Stimulated activated memory B cell treated with anti-CD40 and anti-IgM and Interleukin-4, amounts not matched to agents 10 μg/mL and 1 μg/mL and 100 μg/mL, for 72 hours (primary cell): ENCODE measurements around the gene TMCO4.

Experiments
- ATAC-seq: fragments of 150-1000 bp; cut with Tn5 transposase; 2 replicates; pipeline ENCODE4 v1.10.0; 2021
- H3K27ac Mint-ChIP-seq: one replicate; pipeline ENCODE4 v1.8.0; 2022; ENCODE audit warnings: mild to moderate bottlenecking, mixed read lengths
- H3K27me3 Mint-ChIP-seq: one replicate; pipeline ENCODE4 v1.8.0; 2022; ENCODE audit warnings: mixed read lengths
- H3K36me3 Mint-ChIP-seq: one replicate; pipeline ENCODE4 v1.8.0; 2022; ENCODE audit warnings: mixed read lengths
- H3K4me1 Mint-ChIP-seq: one replicate; pipeline ENCODE4 v1.8.0; 2022; ENCODE audit warnings: mixed read lengths
- H3K4me3 Mint-ChIP-seq: one replicate; pipeline ENCODE4 v1.8.0; 2022; ENCODE audit warnings: mild to moderate bottlenecking, moderate library complexity, mixed read lengths
- H3K9me3 Mint-ChIP-seq: one replicate; pipeline ENCODE4 v1.8.0; 2022; ENCODE audit warnings: mixed read lengths

The TMCO4 gene

DNA sequence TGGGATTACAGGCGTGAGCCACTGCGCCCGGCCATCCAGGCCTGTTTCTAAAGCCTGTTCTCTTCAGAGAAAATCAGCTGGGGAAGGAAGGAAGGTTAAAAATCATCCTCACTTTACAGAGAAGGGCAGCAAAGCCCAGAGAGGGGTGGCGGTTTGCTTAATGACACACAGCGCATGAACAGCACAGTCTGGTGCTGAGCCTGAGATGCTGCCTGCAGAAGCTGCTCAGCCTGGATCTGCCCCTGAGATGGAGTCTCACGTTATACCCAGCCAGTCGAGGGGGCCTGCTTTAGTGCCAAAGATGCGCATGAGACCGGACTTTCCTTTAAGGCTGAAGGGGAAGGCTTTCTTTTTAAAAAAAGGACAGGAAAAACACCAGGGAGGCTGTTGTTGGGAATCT lies 113.7 kb downstream of the TMCO4 start:
- H3K27me3 Mint-ChIP-seq = no peaks in the 10 kb centered on the region
- H3K36me3 Mint-ChIP-seq = peaks cover 50% of the 10 kb centered on the region
- H3K4me1 Mint-ChIP-seq = no peaks in the 10 kb centered on the region
- no peak overlapping the region for H3K27ac Mint-ChIP-seq
- no peak overlapping the region for H3K4me3 Mint-ChIP-seq
- no peak for ATAC-seq
- peaks cover 7% of the 10 kb centered on the region for H3K9me3 Mint-ChIP-seq

DNA sequence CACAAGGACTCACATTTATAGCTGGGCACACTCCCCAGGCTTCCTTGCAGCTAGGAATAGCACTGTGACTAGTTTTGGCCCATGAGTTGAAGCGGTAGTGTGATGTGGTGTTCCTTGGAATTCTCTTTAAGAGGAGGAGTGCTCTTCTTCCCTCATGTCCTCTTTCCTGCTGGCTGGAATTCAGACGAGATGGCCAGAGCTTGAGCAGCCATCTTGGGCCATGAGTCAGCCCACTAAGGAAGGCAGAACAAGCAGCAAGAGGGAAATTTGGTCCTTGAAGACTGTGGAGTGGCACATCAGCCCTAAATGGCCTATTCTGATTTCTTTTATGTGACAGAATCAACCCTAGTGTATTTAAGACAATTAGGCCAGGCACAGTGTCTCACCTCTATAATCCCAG lies 115.0 kb downstream of the TMCO4 start:
- Mint-ChIP-seq H3K4me1 (no peaks in the 10 kb centered on the region), H3K27ac (no peak overlapping the region), H3K4me3 (no peak overlapping the region)

DNA sequence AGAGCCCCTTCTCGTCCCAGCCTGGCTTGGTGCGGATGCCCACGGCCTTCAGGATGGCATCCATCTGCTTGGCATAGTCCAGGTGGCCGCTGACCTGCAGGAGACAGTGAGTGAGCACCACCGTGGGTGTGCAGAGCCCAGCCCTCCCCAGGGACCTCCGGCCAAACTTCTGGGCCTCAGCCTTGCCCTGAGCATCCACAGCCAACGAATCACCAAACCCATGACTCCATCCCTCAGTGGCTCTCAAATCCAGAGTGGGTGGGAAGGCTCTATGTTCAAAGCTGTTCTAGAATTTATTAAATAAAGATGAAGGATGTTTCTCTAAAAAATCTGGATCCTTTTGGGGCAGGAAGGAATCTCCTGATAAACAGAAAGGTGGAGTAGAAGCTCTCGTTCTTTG lies 116.4 kb downstream of the TMCO4 start:
- peaks cover 24% of the 10 kb centered on the region for H3K36me3 Mint-ChIP-seq
- ATAC-seq = no peak
- no peaks in the 10 kb centered on the region for H3K27me3 Mint-ChIP-seq
- H3K27ac Mint-ChIP-seq = no peak overlapping the region
- peaks cover 3% of the 10 kb centered on the region for H3K9me3 Mint-ChIP-seq
- no peak overlapping the region for H3K4me3 Mint-ChIP-seq
- H3K4me1 Mint-ChIP-seq = no peaks in the 10 kb centered on the region

More for the DNA sequence above, 115.0 kb downstream of the TMCO4 start:
- no peak for ATAC-seq
- Mint-ChIP-seq H3K36me3 (peaks cover 37% of the 10 kb centered on the region), H3K27me3 (no peaks in the 10 kb centered on the region), H3K9me3 (peaks cover 3% of the 10 kb centered on the region)

DNA sequence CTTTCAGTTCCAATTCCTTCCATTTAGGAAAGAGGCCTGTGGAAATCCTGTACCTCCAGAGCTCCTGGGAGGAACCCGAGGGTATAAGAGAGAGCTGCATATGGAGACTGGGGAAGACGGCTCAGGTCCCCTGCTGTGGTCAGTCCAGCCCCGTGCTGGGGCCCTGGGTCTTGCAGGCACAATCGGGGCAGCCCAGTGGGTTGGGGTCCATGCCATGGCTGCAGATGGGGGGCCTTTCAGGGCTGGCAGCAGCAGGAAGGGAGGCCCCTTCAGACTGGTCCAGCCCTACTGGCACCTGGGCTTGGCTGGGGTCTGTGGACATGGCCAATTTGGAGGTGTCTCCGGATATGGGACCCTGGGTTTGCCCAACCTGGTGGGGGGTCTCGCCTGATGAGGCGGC lies 116.8 kb downstream of the TMCO4 start:
- H3K4me1 Mint-ChIP-seq = no peaks in the 10 kb centered on the region
- ATAC-seq = peak; percentile 22
- H3K27me3 Mint-ChIP-seq = no peaks in the 10 kb centered on the region
- peaks cover 19% of the 10 kb centered on the region for H3K36me3 Mint-ChIP-seq
- no peak overlapping the region for H3K4me3 Mint-ChIP-seq
- no peak overlapping the region for H3K27ac Mint-ChIP-seq
- H3K9me3 Mint-ChIP-seq = peaks cover 3% of the 10 kb centered on the region

DNA sequence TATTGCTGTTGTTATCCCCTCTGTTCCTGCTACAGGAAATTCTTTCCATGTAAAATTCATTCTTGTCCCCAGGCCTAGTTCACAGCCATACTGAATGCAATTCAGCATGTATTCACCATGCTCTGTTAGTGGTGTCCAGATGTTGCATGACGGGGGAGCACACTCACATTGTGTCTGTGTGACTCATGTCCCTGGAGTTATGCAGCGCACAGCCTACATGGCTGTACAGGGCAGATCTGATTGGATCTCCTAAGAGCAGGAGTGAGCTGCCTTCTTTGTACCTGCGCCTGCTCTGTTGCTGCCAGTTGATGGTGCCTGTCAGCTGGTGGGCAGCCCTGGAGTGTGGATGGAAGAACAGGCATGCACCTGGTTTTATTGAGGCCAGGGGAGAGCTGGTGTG lies 117.5 kb downstream of the TMCO4 start:
- Mint-ChIP-seq H3K27me3 (no peaks in the 10 kb centered on the region), H3K27ac (no peak overlapping the region), H3K4me3 (no peak overlapping the region), H3K9me3 (no peaks in the 10 kb centered on the region), H3K4me1 (no peaks in the 10 kb centered on the region), H3K36me3 (peaks cover 13% of the 10 kb centered on the region)
- ATAC-seq = no peak

DNA sequence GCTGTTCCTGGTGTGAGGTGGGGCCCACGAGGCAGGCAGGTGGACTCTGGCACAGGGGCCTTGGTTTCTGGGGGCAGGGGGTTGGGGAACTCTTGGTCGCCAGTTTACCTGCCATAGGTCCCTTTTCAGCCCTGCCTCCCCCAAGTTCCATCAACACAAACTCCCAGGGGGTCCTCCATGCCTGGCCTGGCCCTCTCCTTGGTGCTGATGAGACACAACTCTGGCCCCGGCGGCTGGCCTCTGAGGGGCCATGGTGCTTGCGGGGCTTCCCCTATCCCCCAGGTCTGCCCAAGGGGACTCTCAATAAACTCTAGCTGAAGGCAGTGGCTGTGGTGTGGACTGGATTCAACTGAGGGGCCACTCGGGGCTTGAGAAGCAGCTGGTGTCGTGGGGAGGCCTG lies 119.1 kb downstream of the TMCO4 start:
- no peak for ATAC-seq
- no peaks in the 10 kb centered on the region for H3K4me1 Mint-ChIP-seq
- H3K36me3 Mint-ChIP-seq = no peaks in the 10 kb centered on the region
- no peak overlapping the region for H3K27ac Mint-ChIP-seq
- H3K4me3 Mint-ChIP-seq = no peak overlapping the region
- peaks cover 3% of the 10 kb centered on the region for H3K27me3 Mint-ChIP-seq
- no peaks in the 10 kb centered on the region for H3K9me3 Mint-ChIP-seq

DNA sequence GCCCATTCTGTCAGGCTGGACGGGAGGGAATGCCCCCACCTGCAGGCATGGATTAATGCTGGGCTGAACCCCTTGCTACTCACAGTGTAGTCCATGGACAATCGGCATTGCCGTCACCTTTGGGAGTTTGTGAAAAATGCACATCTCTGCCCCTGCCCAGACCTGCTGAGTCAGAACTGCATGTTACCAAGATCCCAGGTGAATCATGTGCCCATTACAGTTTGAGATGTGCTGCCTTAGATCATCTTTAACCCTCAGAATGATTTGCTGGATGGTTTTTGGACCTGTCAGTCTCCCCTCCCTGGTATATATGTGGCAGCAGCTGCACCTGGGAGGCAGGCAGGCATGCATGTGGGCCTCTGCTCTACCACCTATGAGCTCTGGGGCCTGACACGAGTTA lies 120.0 kb downstream of the TMCO4 start:
- H3K27me3 Mint-ChIP-seq = peaks cover 12% of the 10 kb centered on the region
- no peak overlapping the region for H3K27ac Mint-ChIP-seq
- no peak overlapping the region for H3K4me3 Mint-ChIP-seq
- no peaks in the 10 kb centered on the region for H3K4me1 Mint-ChIP-seq
- H3K36me3 Mint-ChIP-seq = no peaks in the 10 kb centered on the region
- no peak for ATAC-seq
- no peaks in the 10 kb centered on the region for H3K9me3 Mint-ChIP-seq

DNA sequence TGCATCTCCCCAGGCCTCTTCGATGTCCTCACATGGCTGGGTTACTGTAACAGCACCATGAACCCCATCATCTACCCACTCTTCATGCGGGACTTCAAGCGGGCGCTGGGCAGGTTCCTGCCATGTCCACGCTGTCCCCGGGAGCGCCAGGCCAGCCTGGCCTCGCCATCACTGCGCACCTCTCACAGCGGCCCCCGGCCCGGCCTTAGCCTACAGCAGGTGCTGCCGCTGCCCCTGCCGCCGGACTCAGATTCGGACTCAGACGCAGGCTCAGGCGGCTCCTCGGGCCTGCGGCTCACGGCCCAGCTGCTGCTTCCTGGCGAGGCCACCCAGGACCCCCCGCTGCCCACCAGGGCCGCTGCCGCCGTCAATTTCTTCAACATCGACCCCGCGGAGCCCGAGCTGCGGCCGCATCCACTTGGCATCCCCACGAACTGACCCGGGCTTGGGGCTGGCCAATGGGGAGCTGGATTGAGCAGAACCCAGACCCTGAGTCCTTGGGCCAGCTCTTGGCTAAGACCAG lies 120.7 kb downstream of the TMCO4 start:
- Mint-ChIP-seq H3K4me1 (no peaks in the 10 kb centered on the region), H3K27ac (no peak overlapping the region), H3K9me3 (no peaks in the 10 kb centered on the region), H3K36me3 (no peaks in the 10 kb centered on the region), H3K4me3 (no peak overlapping the region), H3K27me3 (peaks cover 17% of the 10 kb centered on the region)
- ATAC-seq = no peak

DNA sequence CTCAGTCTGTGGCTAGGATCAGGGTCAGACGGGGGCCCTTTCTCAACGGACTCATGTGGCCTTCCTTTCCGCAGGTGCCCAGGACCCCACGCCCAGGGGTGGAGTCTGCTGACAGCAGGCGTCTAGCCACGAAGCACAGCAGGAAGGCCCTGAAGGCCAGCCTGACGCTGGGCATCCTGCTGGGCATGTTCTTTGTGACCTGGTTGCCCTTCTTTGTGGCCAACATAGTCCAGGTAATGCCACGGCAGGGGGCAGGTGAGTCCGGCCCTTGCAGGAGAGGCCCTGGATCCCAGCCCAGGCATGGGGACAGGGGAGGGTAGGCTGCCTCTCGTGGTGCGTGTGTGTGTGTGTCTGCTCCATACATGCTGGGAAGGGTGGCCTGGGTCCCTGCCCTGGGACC lies 121.2 kb downstream of the TMCO4 start:
- Mint-ChIP-seq H3K27me3 (peaks cover 17% of the 10 kb centered on the region), H3K9me3 (no peaks in the 10 kb centered on the region), H3K27ac (no peak overlapping the region), H3K36me3 (no peaks in the 10 kb centered on the region), H3K4me3 (no peak overlapping the region), H3K4me1 (no peaks in the 10 kb centered on the region)
- no peak for ATAC-seq

DNA sequence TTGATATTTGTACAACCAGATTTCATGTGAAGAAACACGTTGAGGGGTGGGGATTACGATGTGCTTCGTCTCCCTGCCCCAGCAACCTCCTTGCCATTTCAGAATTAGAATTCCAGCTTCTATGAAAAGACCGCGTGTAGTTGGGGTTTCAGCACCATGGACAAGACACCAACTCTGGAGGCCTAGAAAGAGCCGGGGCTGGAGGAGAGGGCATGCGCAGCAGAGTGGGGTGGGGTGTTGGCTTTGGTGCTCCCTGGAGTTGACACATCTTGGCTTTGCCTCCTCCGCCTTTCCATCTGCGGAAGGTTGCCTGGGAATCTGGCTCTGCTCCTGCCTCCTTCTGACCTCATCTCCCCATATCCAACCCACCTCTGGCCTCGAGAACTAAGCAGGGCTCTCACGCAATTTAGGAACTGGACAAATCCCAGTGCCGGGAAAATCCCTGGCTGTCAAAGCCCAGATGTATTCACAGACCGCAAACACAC lies 123.2 kb downstream of the TMCO4 start:
- Mint-ChIP-seq H3K4me1 (no peaks in the 10 kb centered on the region), H3K9me3 (no peaks in the 10 kb centered on the region), H3K4me3 (no peak overlapping the region), H3K27me3 (peaks cover 28% of the 10 kb centered on the region), H3K36me3 (no peaks in the 10 kb centered on the region), H3K27ac (no peak overlapping the region)
- no peak for ATAC-seq

DNA sequence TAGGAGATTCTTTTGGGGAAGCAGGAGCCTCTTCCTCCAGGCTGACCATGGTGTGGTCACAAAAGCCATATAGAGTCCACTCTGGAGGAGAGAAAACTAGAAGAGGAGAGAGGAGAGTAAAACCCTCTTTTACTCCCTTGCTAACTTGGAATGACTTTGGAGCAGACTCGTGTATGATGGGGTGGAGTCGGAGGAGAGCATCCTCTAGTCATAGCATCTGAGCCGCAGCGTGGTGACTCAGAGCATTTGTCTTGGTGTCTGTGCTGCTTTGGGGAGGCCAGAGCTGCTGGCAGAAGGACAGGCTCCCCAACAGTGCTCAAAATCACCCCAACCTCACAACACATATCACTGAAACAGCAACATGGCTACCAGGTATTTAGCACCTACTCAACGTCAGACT lies 123.9 kb downstream of the TMCO4 start:
- peaks cover 34% of the 10 kb centered on the region for H3K27me3 Mint-ChIP-seq
- no peaks in the 10 kb centered on the region for H3K9me3 Mint-ChIP-seq
- no peaks in the 10 kb centered on the region for H3K4me1 Mint-ChIP-seq
- H3K36me3 Mint-ChIP-seq = no peaks in the 10 kb centered on the region
- ATAC-seq = no peak
- H3K27ac Mint-ChIP-seq = no peak overlapping the region
- H3K4me3 Mint-ChIP-seq = no peak overlapping the region

DNA sequence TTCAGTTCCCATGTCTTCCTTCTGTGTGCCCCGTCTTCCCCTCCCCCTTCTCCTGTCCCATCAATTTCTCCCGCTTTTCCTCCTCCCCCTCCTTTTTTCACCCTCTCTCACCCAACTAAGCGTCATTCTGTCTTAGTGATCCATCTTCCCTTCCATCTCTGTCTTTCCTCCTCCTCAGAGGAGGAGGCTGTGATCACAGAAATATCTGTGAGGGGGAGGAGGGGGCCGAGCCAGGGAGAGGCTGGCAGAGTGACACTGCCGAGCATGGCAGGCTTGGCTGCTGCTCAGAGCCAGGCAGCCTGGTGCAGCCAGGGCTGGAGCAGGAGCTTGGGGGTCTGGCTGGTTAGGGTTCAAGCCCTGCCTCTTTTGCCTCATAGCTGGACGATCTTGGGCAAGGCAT lies 127.5 kb downstream of the TMCO4 start:
- Mint-ChIP-seq H3K27ac (no peak overlapping the region), H3K4me1 (no peaks in the 10 kb centered on the region), H3K4me3 (no peak overlapping the region), H3K36me3 (no peaks in the 10 kb centered on the region), H3K27me3 (peaks cover 63% of the 10 kb centered on the region), H3K9me3 (no peaks in the 10 kb centered on the region)
- no peak for ATAC-seq

DNA sequence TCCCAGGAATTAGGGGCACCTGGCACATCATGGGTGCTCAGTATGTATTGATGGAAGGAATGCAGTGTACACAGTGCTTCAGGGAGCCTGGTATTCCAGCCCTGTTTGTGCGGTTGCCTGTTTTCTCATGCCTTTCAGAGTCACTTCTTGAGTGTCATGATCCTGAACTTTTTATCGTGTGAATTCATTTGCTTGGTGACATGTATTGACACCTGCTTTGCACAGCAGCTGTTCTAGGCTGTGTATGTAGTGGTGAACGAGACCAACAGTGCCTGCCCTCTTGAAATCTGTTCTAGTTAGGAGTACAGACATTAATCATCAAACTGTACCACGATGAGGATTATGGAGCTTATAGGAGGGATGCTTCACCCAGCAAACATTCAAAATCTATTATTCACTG lies 128.9 kb downstream of the TMCO4 start:
- H3K9me3 Mint-ChIP-seq = no peaks in the 10 kb centered on the region
- H3K4me1 Mint-ChIP-seq = peaks cover 5% of the 10 kb centered on the region
- no peak overlapping the region for H3K27ac Mint-ChIP-seq
- H3K27me3 Mint-ChIP-seq = peaks cover 76% of the 10 kb centered on the region
- no peak for ATAC-seq
- no peaks in the 10 kb centered on the region for H3K36me3 Mint-ChIP-seq
- no peak overlapping the region for H3K4me3 Mint-ChIP-seq

DNA sequence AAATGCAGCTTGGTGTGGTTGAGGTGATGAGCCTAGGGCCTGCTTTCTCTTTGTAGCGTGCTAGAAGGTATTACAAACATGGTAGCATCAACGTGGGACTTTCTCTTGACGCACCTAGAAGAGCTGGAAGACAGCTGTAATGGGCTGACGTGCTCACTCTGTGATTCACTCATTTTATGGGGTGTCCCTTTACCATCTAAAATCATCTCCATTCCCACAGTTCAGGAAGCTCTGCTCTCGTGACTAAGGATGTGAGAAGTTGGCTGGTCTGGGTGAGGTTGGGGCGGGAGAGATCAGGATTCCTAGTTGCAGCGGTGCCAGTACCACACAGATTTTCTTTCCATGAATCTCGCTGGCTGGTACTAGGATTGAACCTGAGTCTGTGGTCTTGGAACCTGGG lies 130.8 kb downstream of the TMCO4 start:
- Mint-ChIP-seq H3K36me3 (no peaks in the 10 kb centered on the region), H3K9me3 (no peaks in the 10 kb centered on the region), H3K4me1 (peaks cover 13% of the 10 kb centered on the region), H3K27ac (no peak overlapping the region), H3K4me3 (no peak overlapping the region), H3K27me3 (peaks cover 74% of the 10 kb centered on the region)
- ATAC-seq = no peak

DNA sequence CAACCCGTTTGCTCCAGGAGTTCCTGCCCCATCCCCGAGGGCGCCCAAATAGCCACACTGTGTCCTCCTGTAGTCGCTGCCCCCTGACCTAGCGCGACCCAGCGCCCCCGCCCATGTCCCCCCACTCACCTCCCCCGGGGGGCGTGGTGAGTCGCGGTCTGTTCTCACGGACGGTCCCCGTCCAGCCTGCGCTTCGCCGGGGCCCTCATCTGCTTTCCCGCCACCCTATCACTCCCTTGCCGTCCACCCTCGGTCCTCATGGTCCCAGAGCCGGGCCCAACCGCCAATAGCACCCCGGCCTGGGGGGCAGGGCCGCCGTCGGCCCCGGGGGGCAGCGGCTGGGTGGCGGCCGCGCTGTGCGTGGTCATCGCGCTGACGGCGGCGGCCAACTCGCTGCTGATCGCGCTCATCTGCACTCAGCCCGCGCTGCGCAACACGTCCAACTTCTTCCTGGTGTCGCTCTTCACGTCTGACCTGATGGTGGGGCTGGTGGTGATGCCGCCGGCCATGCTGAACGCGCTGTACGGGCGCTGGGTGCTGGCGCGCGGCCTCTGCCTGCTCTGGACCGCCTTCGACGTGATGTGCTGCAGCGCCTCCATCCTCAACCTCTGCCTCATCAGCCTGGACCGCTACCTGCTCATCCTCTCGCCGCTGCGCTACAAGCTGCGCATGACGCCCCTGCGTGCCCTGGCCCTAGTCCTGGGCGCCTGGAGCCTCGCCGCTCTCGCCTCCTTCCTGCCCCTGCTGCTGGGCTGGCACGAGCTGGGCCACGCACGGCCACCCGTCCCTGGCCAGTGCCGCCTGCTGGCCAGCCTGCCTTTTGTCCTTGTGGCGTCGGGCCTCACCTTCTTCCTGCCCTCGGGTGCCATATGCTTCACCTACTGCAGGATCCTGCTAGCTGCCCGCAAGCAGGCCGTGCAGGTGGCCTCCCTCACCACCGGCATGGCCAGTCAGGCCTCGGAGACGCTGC lies 133.9 kb downstream of the TMCO4 start:
- Mint-ChIP-seq H3K36me3 (no peaks in the 10 kb centered on the region), H3K4me3 (peak overlapping the region; percentile 71), H3K4me1 (peaks cover 18% of the 10 kb centered on the region), H3K27ac (no peak overlapping the region), H3K27me3 (peaks cover 70% of the 10 kb centered on the region), H3K9me3 (no peaks in the 10 kb centered on the region)
- ATAC-seq = no peak

DNA sequence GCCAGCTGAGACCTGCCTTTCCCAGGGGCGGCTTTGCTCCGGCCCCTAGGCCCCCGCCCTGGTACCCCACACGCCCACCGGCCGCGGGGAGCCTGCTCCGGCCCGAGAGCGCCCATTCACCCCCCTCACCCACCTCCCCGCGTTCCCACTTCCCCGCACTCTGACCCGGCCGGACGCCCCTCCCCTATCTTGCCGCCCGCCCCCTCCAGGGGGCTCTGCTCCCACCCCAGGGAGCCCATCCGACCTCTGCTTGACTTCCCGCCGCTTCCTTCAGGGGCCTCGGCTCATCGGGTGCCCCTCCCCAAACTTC lies 134.6 kb downstream of the TMCO4 start:
- Mint-ChIP-seq H3K4me1 (peaks cover 18% of the 10 kb centered on the region), H3K27ac (no peak overlapping the region), H3K36me3 (no peaks in the 10 kb centered on the region), H3K27me3 (peaks cover 65% of the 10 kb centered on the region), H3K4me3 (peak overlapping the region; percentile 71), H3K9me3 (no peaks in the 10 kb centered on the region)
- ATAC-seq = no peak
